ENCODE data around the gene KRT2. TPM values are rescaled to one million over a fixed set of nuclear protein-coding genes. Genes with fewer than 3 reads are reported as not detected.

KRT2 gene
- total RNA-seq, 1 donor from 2014 or later = not detected

- Histone ChIP-seq H3K9me3 (ENCODE audit: insufficient read depth, low read depth, low read length) (no peaks in the 10 kb centered on the region), H3K4me2 (ENCODE audit: low read length) (no peak overlapping the region), H3K27me3 (ENCODE audit: insufficient read depth, low read length) (peaks cover 20% of the 10 kb centered on the region), H3K36me3 (ENCODE audit: insufficient read depth, low read length) (no peaks in the 10 kb centered on the region), H4K20me1 (ENCODE audit: insufficient read depth, low read length) (no peaks in the 10 kb centered on the region), H3K4me3 (ENCODE audit: insufficient read depth, low read depth, low read length) (no peak overlapping the region), H3K4me1 (ENCODE audit: insufficient read depth, low read length) (no peaks in the 10 kb centered on the region), H3K79me2 (ENCODE audit: insufficient read depth, low read length) (no peaks in the 10 kb centered on the region), H3K27ac (ENCODE audit: low read depth, low read length) (no peak overlapping the region), H3K9ac (ENCODE audit: low read length) (no peak overlapping the region), H2AFZ (ENCODE audit: low read depth, low read length) (no peak overlapping the region)
- Mint-ChIP-seq H3K27me3 (ENCODE audit: low read depth, unreplicated experiment) (peaks cover 28% of the 10 kb centered on the region), H3K36me3 (ENCODE audit: low read depth, unreplicated experiment) (no peaks in the 10 kb centered on the region), H3K27ac (ENCODE audit: unreplicated experiment) (no peak overlapping the region), H3K4me3 (ENCODE audit: unreplicated experiment) (no peak overlapping the region), H3K9me3 (ENCODE audit: unreplicated experiment) (no peaks in the 10 kb centered on the region), H3K4me1 (ENCODE audit: low read depth, unreplicated experiment) (peaks cover 7% of the 10 kb centered on the region)
- DNase-seq (ENCODE audit: low read depth) (no peak), FAIRE-seq (no peak)
- no peak for TF ChIP-seq EZH2 (IDR thresholded peaks at IDR 0.05; ENCODE audit: insufficient read depth, low read length)
- no peak for TF ChIP-seq CTCF (IDR thresholded peaks at IDR 0.05; ENCODE audit: insufficient read depth, low read depth, low read length)
Observed at GRCh38 chr12:52669426-52669825, 17.4 kb upstream of the KRT2 start.

DNA sequence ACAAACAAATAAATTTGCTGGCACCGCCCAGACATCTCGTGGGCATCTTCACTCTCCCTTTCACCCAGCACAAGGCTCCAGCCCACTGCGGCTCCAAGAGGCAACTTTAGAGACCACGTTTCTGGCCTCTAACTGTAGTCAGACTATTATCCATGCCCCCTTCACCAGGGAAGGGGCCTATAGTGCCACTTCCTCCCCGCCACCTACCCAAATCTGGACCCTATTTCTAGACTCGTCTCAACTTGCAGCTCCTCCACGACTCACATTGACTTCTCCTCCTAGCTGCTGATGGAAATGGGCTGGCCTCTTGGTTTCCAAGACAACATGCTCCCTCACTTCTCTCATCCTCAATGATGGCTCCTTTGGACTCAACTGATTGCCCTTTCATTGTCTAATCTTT, 15.9 kb upstream of the KRT2 start:
- Histone ChIP-seq H3K79me2 (ENCODE audit: insufficient read depth, low read length) (no peaks in the 10 kb centered on the region), H3K27ac (ENCODE audit: low read depth, low read length) (no peak overlapping the region), H3K4me3 (ENCODE audit: insufficient read depth, low read depth, low read length) (no peak overlapping the region), H4K20me1 (ENCODE audit: insufficient read depth, low read length) (no peaks in the 10 kb centered on the region), H3K36me3 (ENCODE audit: insufficient read depth, low read length) (no peaks in the 10 kb centered on the region), H2AFZ (ENCODE audit: low read depth, low read length) (no peak overlapping the region), H3K27me3 (ENCODE audit: insufficient read depth, low read length) (peaks cover 23% of the 10 kb centered on the region), H3K4me1 (ENCODE audit: insufficient read depth, low read length) (no peaks in the 10 kb centered on the region), H3K4me2 (ENCODE audit: low read length) (no peak overlapping the region), H3K9ac (ENCODE audit: low read length) (no peak overlapping the region), H3K9me3 (ENCODE audit: insufficient read depth, low read depth, low read length) (no peaks in the 10 kb centered on the region)
- FAIRE-seq (no peak), DNase-seq (ENCODE audit: low read depth) (no peak)
- Mint-ChIP-seq H3K4me1 (ENCODE audit: low read depth, unreplicated experiment) (no peaks in the 10 kb centered on the region), H3K4me3 (ENCODE audit: unreplicated experiment) (no peak overlapping the region), H3K9me3 (ENCODE audit: unreplicated experiment) (peaks cover 1% of the 10 kb centered on the region), H3K27me3 (ENCODE audit: low read depth, unreplicated experiment) (peaks cover 43% of the 10 kb centered on the region), H3K36me3 (ENCODE audit: low read depth, unreplicated experiment) (no peaks in the 10 kb centered on the region), H3K27ac (ENCODE audit: unreplicated experiment) (no peak overlapping the region)
- TF ChIP-seq EZH2 (IDR thresholded peaks at IDR 0.05; ENCODE audit: insufficient read depth, low read length) (no peak), CTCF (IDR thresholded peaks at IDR 0.05; ENCODE audit: insufficient read depth, low read depth, low read length) (no peak)

- no peak overlapping the region for H3K9ac ChIP-seq (ENCODE audit: low read length)
- no peaks in the 10 kb centered on the region for H3K36me3 ChIP-seq (ENCODE audit: insufficient read depth, low read length)
- no peaks in the 10 kb centered on the region for H3K79me2 ChIP-seq (ENCODE audit: insufficient read depth, low read length)
- TF ChIP-seq EZH2 (IDR thresholded peaks at IDR 0.05; ENCODE audit: insufficient read depth, low read length) (no peak), CTCF (IDR thresholded peaks at IDR 0.05; ENCODE audit: insufficient read depth, low read depth, low read length) (no peak)
- DNase-seq (ENCODE audit: low read depth) (no peak), FAIRE-seq (no peak)
- no peaks in the 10 kb centered on the region for H3K9me3 ChIP-seq (ENCODE audit: insufficient read depth, low read depth, low read length)
- no peaks in the 10 kb centered on the region for H4K20me1 ChIP-seq (ENCODE audit: insufficient read depth, low read length)
- H3K27me3 ChIP-seq (ENCODE audit: insufficient read depth, low read length) = peaks cover 23% of the 10 kb centered on the region
- no peak overlapping the region for H3K4me2 ChIP-seq (ENCODE audit: low read length)
- H3K4me3 Mint-ChIP-seq (ENCODE audit: unreplicated experiment) = no peak overlapping the region
- H3K9me3 Mint-ChIP-seq (ENCODE audit: unreplicated experiment) = peaks cover 1% of the 10 kb centered on the region
- no peak overlapping the region for H3K27ac Mint-ChIP-seq (ENCODE audit: unreplicated experiment)
- H3K4me3 ChIP-seq (ENCODE audit: insufficient read depth, low read depth, low read length) = no peak overlapping the region
- H2AFZ ChIP-seq (ENCODE audit: low read depth, low read length) = no peak overlapping the region
- no peaks in the 10 kb centered on the region for H3K4me1 Mint-ChIP-seq (ENCODE audit: low read depth, unreplicated experiment)
- H3K36me3 Mint-ChIP-seq (ENCODE audit: low read depth, unreplicated experiment) = no peaks in the 10 kb centered on the region
- H3K27me3 Mint-ChIP-seq (ENCODE audit: low read depth, unreplicated experiment) = peaks cover 47% of the 10 kb centered on the region
- H3K4me1 ChIP-seq (ENCODE audit: insufficient read depth, low read length) = no peaks in the 10 kb centered on the region
- no peak overlapping the region for H3K27ac ChIP-seq (ENCODE audit: low read depth, low read length)
Observed at GRCh38 chr12:52667509-52667908, 15.5 kb upstream of the KRT2 start.

Data from astrocyte (in vitro differentiated cells and primary cell).